HCT116 (cell line): ENCODE results near the gene GLT6D1. TPM values are rescaled to one million over a fixed set of nuclear protein-coding genes. Genes with fewer than 3 reads are reported as not detected.

Experiments used
- ATAC-seq: fragments of 200-7000 bp; cut with Tn5 transposase; 2 replicates; pipeline ENCODE4 v1.9.1; 2020; ENCODE audit warnings: mild to moderate bottlenecking, moderate library complexity
- BruUV-seq: library from RNA; stranded (reverse); fragments of 400-500 nt; replicated peaks from 2 replicates; lab custom pipeline; 2021; lab: Mats Ljungman, UMichigan
- CTCF ChIA-PET: fragments of 300-600 bp; sonication (Branson Sonifier 250); formaldehyde crosslinking; loops from one replicate; lab custom pipeline; 2021; ENCODE audit warnings: antibody characterized with exemption; lab: Charles Lee
- POLR2A ChIA-PET: fragments of 300-600, 350-600 bp; sonication (Branson Sonifier 250); formaldehyde crosslinking; loops from one replicate; lab custom pipeline; 2021; ENCODE audit warnings: antibody characterized with exemption; lab: Charles Lee
- RAD21 ChIA-PET, 2 experiments: fragments of 300-600 bp; sonication (Branson Sonifier 250); formaldehyde crosslinking; loops; one replicate each; lab custom pipeline; 2023; ENCODE audit warnings: low total read pairs in 2 of 2; ENCODE audit not compliant: uncharacterized antibody in 2 of 2, unreplicated experiment in 2 of 2, low non-redundant PET in 1 of 2; lab: Charles Lee
- DNase-seq: peaks from one replicate; pipeline ENCODE4 v3.0.0-alpha.2; 2010; ENCODE audit warnings: low read depth, low spot score
- H2AFZ ChIP-seq: fragments of 200-600 bp; shearing (Covaris generic), sonication (generic); 2 replicates; pipeline ENCODE4 v1.6.1; 2017; ENCODE audit warnings: low read depth, mixed run types, mixed read lengths, antibody characterized with exemption, low read length; ENCODE audit not compliant: poor library complexity, severe bottlenecking
- H3K27ac ChIP-seq: 2 replicates; pipeline ENCODE4 v1.5.1; 2012; ENCODE audit warnings: low read depth, low read length
- H3K27me3 ChIP-seq: fragments of 200-600 bp; sonication (generic); 2 replicates; pipeline ENCODE4 v1.6.1; 2016; ENCODE audit warnings: mixed run types, low read length, mixed read lengths; ENCODE audit not compliant: insufficient read depth
- H3K36me3 ChIP-seq, 2 experiments: fragments of 200-500 bp in 1 of 2; fragments of 200-600 bp in 1 of 2; sonication (Bioruptor generic) in 1 of 2; sonication (generic) in 1 of 2; 2 replicates each; pipeline versions ENCODE4 v1.5.1 to v1.6.1; 2014 to 2016; ENCODE audit warnings: low read length in 2 of 2, inconsistent platforms in 1 of 2, mixed read lengths in 1 of 2, mixed run types in 1 of 2; ENCODE audit not compliant: insufficient read depth in 2 of 2, control insufficient read depth in 1 of 2
- H3K4me1 ChIP-seq, 2 experiments: fragments of 200-600 bp in 1 of 2; sonication (generic) in 1 of 2; 2 replicates each; pipeline versions ENCODE4 v1.5.1 to v1.6.1; 2012 to 2017; ENCODE audit warnings: low read length in 2 of 2, inconsistent platforms in 1 of 2, mild to moderate bottlenecking in 1 of 2, mixed read lengths in 1 of 2, mixed run types in 1 of 2, moderate library complexity in 1 of 2; ENCODE audit not compliant: insufficient read depth in 2 of 2, control insufficient read depth in 1 of 2
- H3K4me2 ChIP-seq: fragments of 200-600 bp; sonication (generic); 2 replicates; pipeline ENCODE4 v1.6.1; 2017; ENCODE audit warnings: mixed run types, low read length, mixed read lengths
- H3K4me3 ChIP-seq, 2 experiments: fragments of 200-600 bp in 1 of 2; sonication (generic) in 1 of 2; replicated peaks in 1 of 2; 2 replicates each; pipeline ENCODE4 v1.5.1; 2011 to 2016; ENCODE audit warnings: low read length in 2 of 2, control low read depth in 1 of 2, low read depth in 1 of 2, mild to moderate bottlenecking in 1 of 2, mixed read lengths in 1 of 2, mixed run types in 1 of 2
- H3K79me2 ChIP-seq: fragments of 200-600 bp; sonication (generic); 2 replicates; pipeline ENCODE4 v1.6.1; 2017; ENCODE audit warnings: mild to moderate bottlenecking, mixed run types, low read length, moderate library complexity, mixed read lengths; ENCODE audit not compliant: insufficient read depth
- H3K9ac ChIP-seq: fragments of 200-600 bp; sonication (generic); 2 replicates; pipeline ENCODE4 v1.6.1; 2016; ENCODE audit warnings: low read length, mixed read lengths
- H3K9me2 ChIP-seq: fragments of 200-600 bp; sonication (generic), shearing (Covaris generic); 2 replicates; pipeline ENCODE4 v1.6.1; 2017; ENCODE audit warnings: mixed run types, mild to moderate bottlenecking, moderate library complexity; ENCODE audit not compliant: insufficient read depth
- H3K9me3 ChIP-seq, 2 experiments: fragments of 200-500 bp in 1 of 2; fragments of 200-600 bp in 1 of 2; sonication (Bioruptor generic) in 1 of 2; sonication (generic) in 1 of 2; 2 replicates each; pipeline ENCODE4 v1.6.1; 2014 to 2017; ENCODE audit warnings: low read length in 2 of 2, mixed read lengths in 2 of 2, inconsistent platforms in 1 of 2, low read depth in 1 of 2, mild to moderate bottlenecking in 1 of 2, mixed run types in 1 of 2, moderate library complexity in 1 of 2; ENCODE audit not compliant: control insufficient read depth in 1 of 2, insufficient read depth in 1 of 2
- H4K20me1 ChIP-seq: fragments of 200-600 bp; sonication (generic), shearing (Covaris generic); 2 replicates; pipeline ENCODE4 v1.6.1; 2017; ENCODE audit warnings: mixed run types, mild to moderate bottlenecking, moderate library complexity; ENCODE audit not compliant: insufficient read depth
- ATF3 ChIP-seq: IDR thresholded peaks from 2 replicates; pipeline ENCODE4 v1.6.1; 2012
- CTCF ChIP-seq, 3 experiments: fragments of 200-600 bp in 1 of 3; sonication (generic) in 1 of 3; IDR thresholded peaks in 2 of 3; conservative IDR thresholded peaks in 1 of 3; 2 replicates each; pipeline ENCODE4 v1.5.1; 2012 to 2017; ENCODE audit warnings: low read depth in 2 of 3, low read length in 2 of 3, antibody characterized with exemption in 1 of 3, borderline replicate concordance in 1 of 3, control low read depth in 1 of 3, mild to moderate bottlenecking in 1 of 3, mixed read lengths in 1 of 3, mixed run types in 1 of 3, moderate library complexity in 1 of 3; ENCODE audit not compliant: insufficient read depth in 1 of 3
- EGR1 ChIP-seq: IDR thresholded peaks from 2 replicates; pipeline ENCODE4 v1.6.1; 2012; ENCODE audit warnings: low read depth
- EZH2phosphoT487 ChIP-seq: fragments of 200-600 bp; IDR thresholded peaks from 2 replicates; pipeline ENCODE4 v1.6.1; 2018; ENCODE audit warnings: antibody characterized with exemption, borderline replicate concordance
- FOSL1 ChIP-seq: IDR thresholded peaks from 2 replicates; pipeline ENCODE4 v1.6.1; 2012; ENCODE audit warnings: low read depth
- MAX ChIP-seq: IDR thresholded peaks from 2 replicates; pipeline ENCODE4 v1.6.1; 2012
- POLR2A ChIP-seq: IDR thresholded peaks from 2 replicates; pipeline ENCODE4 v1.7.0; 2011; ENCODE audit warnings: borderline replicate concordance; ENCODE audit not compliant: insufficient read depth, insufficient read length; ENCODE audit errors: extremely low read depth
- RAD21 ChIP-seq: IDR thresholded peaks from 2 replicates; pipeline ENCODE4 v1.6.1; 2012; ENCODE audit warnings: low read depth, mild to moderate bottlenecking
- SRF ChIP-seq: IDR thresholded peaks from 2 replicates; pipeline ENCODE4 v1.6.1; 2012; ENCODE audit warnings: low read depth
- TCF7L2 ChIP-seq: IDR thresholded peaks from 2 replicates; pipeline ENCODE4 v1.7.0; 2011; ENCODE audit warnings: borderline replicate concordance, inconsistent platforms; ENCODE audit not compliant: insufficient read depth, insufficient read length; ENCODE audit errors: extremely low read depth
- ZBTB33 ChIP-seq: IDR thresholded peaks from 2 replicates; pipeline ENCODE4 v1.6.1; 2011; ENCODE audit warnings: mild to moderate bottlenecking, low read length, moderate library complexity; ENCODE audit not compliant: insufficient replicate concordance; ENCODE audit errors: extremely low read depth
- ZFX ChIP-seq: fragments of 450-650 bp; IDR thresholded peaks from 2 replicates; pipeline ENCODE4 v1.6.1; 2017
- intact Hi-C: fragments of 100-400 bp; cut with micrococcal nuclease; formaldehyde crosslinking; loops from 2 replicates; pipeline ENCODE4 v1.10.0; 2022
- total RNA-seq: library from RNA; stranded (reverse); gene quantifications from one replicate; pipeline ENCODE4 v1.2.1, GENCODE V29; 2021; ENCODE audit not compliant: unreplicated experiment

GLT6D1 gene
- total RNA-seq, 1 experiment from 2014 or later: not detected

GRCh38 chr9:135584371-135584770, 55.0 kb downstream of the GLT6D1 start:
- no peak overlapping the region for H3K4me3 ChIP-seq
- no peak overlapping the region for H3K4me2 ChIP-seq
- H3K9ac ChIP-seq: no peak overlapping the region
- DNase-seq (no peak), ATAC-seq (no peak)
- ChIA-PET CTCF (no interaction called here), RAD21 (no interaction called here), POLR2A (no interaction called here)
- no TSS peak for BruUV-seq
- H3K9me3 ChIP-seq: no peaks in the 10 kb centered on the region
- H3K79me2 ChIP-seq: no peaks in the 10 kb centered on the region
- intact Hi-C loops: no loop called here
- no peak for TF ChIP-seq EGR1
- no peak for TF ChIP-seq TCF7L2
- no peak for TF ChIP-seq ZFX
- no peak for TF ChIP-seq FOSL1
- no peak for TF ChIP-seq EZH2phosphoT487
- TF ChIP-seq CTCF (IDR thresholded peaks at IDR 0.05 in 2 of 3, conservative IDR thresholded peaks at IDR 0.05 in 1 of 3; ENCODE audit: borderline replicate concordance in 1 of 3, insufficient read depth in 1 of 3, low read depth in 2 of 3, low read length in 2 of 3): no peak
- TF ChIP-seq SRF: no peak
- no peaks in the 10 kb centered on the region for H3K36me3 ChIP-seq
- no peak overlapping the region for H3K27ac ChIP-seq
- H4K20me1 ChIP-seq: no peaks in the 10 kb centered on the region
- peaks cover 6% of the 10 kb centered on the region; the same call in 1 of the 2 replicates for H3K27me3 ChIP-seq
- no peaks in the 10 kb centered on the region for H3K9me2 ChIP-seq
- no peaks in the 10 kb centered on the region for H3K4me1 ChIP-seq
- no peak overlapping the region for H2AFZ ChIP-seq

- RAD21 ChIA-PET: no interaction called here
- DNase-seq: no peak
- H3K27ac ChIP-seq: no peak overlapping the region
- ATAC-seq: no peak
- TF ChIP-seq ATF3 (no peak), EGR1 (no peak), SRF (no peak), POLR2A (no peak), MAX (no peak), RAD21 (no peak), ZBTB33 (no peak)
- no peaks in the 10 kb centered on the region for H4K20me1 ChIP-seq
- CTCF ChIA-PET: no interaction called here
- intact Hi-C loops: no loop called here
- H3K79me2 ChIP-seq: no peaks in the 10 kb centered on the region
- POLR2A ChIA-PET: no interaction called here
- no peak overlapping the region for H3K4me2 ChIP-seq
- no peaks in the 10 kb centered on the region for H3K36me3 ChIP-seq
- H3K4me1 ChIP-seq: no peaks in the 10 kb centered on the region
- H3K27me3 ChIP-seq: peaks cover 6% of the 10 kb centered on the region; the same call in 1 of the 2 replicates
- H3K9ac ChIP-seq: no peak overlapping the region
- no peaks in the 10 kb centered on the region for H3K9me2 ChIP-seq
- no peak overlapping the region for H3K4me3 ChIP-seq
- H3K9me3 ChIP-seq: no peaks in the 10 kb centered on the region
- no peak overlapping the region for H2AFZ ChIP-seq
- no TSS peak for BruUV-seq
Measured at GRCh38 chr9:135583688-135584011, 55.7 kb downstream of the GLT6D1 start.
